Effector CD4-positive, alpha-beta T cell (primary cell): Measurements from ENCODE around the gene KIF26A.

ENCODE experiments used
- DNase-seq: peaks from one replicate; pipeline ENCODE4 v3.0.0-alpha.2; 2020

The KIF26A gene

GRCh38 chr14:104212206-104213095, 74.1 kb downstream of the KIF26A start:
- no peak for DNase-seq

GRCh38 chr14:104213301-104214034, 75.1 kb downstream of the KIF26A start:
- no peak for DNase-seq

GRCh38 chr14:104214431-104215218, 76.2 kb downstream of the KIF26A start:
- no peak for DNase-seq

GRCh38 chr14:104215706-104216334, 77.4 kb downstream of the KIF26A start:
- no peak for DNase-seq

- DNase-seq = no peak
These were observed 78.1 kb downstream of the KIF26A start for GRCh38 chr14:104216457-104216856.

DNA sequence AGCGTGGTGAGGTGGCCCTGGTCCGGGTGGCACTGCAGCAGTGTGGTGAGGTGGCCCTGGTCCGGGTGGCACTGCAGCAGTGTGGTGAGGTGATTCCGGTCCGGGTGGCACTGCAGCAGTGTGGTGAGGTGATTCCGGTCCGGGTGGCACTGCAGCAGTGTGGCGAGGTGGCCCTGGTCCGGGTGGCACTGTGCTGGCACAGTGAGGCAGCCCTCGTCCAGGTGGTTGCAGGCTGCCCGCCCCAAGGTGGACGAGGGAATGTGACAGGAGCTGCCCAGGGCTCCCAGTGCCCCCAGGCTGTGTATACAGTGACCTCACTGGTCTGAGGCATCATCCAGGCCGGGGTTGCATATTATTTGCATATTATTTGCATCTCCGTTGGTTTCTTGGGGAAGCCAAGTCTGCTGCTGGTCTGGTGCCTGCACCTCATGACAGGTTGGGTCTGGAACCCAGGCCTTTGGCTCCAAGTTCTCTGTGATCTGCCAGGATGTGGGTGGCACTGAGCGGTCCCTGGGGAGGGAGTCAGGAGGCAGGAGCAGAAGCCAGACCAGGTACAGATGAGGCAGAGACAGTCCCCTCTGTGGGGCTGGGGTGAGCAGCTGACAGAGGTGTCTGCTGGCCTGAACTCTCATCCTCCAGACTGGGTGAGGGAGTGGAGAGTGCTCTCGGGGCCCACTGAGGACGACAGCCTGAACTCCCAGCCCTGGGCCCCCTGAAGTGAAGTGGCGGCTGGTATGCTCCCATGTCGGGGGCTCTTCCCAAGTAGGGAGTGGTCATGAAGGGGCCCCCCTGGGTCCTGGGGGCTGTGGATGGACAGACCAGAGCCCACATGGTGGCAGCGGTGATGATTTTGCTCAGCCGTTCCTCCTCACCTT, 79.3 kb downstream of the KIF26A start:
- no peak for DNase-seq

GRCh38 chr14:104218361-104219180, 80.2 kb downstream of the KIF26A start:
- no peak for DNase-seq

GRCh38 chr14:104219731-104220214, 81.4 kb downstream of the KIF26A start:
- DNase-seq = no peak

GRCh38 chr14:104220215-104221070, 82.1 kb downstream of the KIF26A start:
- no peak for DNase-seq

DNA sequence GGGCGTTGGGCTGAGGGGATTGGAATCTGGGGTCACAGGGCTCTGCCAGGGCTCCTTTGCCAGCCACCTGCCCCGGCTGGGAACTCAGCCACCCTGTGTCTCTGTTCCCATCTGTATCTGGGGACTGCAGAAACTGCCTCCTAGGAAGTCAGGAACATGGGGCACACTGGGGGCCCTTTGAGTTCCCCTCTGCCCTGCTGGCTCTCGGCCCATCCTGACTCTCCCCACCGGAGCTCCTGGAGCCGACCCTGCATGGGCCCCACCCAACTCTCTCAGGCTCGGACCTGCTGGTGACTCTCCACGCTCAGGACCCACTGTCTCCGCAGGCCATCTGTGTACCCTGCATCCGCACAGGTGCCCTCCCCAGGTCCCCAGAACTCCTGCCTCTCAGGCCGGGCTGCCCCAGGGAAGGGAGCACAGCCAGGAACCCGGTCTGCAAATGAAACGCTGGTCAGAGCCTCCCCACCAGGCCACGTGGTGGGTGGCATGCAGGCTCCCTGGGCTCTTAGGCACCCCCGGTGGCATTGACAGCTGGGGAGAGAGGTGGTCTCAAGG, 82.8 kb downstream of the KIF26A start:
- no peak for DNase-seq

GRCh38 chr14:104221636-104222369, 83.4 kb downstream of the KIF26A start:
- no peak for DNase-seq

DNA sequence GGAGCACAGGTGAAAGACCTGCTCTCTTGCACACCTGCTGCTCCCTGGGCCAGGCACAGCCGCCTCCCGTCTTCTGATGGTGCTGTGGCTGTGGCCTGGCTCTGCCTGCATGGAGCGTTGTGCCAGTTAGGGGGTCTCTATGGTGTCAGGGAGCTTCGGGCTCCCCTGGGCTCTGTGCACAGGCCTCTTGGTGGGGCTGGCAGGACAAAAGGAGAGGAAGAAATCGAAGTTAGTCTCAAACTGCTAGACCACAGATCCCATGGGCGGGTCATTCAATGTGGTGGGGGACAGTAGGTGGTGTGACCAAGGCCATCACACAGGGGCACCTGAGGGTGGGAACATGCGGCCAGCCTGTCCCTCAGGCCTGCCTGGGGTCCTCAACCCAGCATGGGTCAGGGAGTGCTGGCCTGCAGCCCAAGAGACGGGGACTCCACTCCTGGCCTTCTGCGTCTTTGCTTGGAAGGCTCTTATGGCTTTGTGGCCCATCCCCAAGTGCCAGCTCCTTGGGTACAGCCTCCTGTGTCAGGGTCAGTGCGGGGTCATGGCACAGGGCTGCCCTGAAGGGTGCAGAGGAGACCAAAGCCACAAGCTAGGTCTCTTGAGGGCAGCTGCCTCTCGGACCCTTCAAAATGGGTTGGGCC, 84.1 kb downstream of the KIF26A start:
- no peak for DNase-seq

DNA sequence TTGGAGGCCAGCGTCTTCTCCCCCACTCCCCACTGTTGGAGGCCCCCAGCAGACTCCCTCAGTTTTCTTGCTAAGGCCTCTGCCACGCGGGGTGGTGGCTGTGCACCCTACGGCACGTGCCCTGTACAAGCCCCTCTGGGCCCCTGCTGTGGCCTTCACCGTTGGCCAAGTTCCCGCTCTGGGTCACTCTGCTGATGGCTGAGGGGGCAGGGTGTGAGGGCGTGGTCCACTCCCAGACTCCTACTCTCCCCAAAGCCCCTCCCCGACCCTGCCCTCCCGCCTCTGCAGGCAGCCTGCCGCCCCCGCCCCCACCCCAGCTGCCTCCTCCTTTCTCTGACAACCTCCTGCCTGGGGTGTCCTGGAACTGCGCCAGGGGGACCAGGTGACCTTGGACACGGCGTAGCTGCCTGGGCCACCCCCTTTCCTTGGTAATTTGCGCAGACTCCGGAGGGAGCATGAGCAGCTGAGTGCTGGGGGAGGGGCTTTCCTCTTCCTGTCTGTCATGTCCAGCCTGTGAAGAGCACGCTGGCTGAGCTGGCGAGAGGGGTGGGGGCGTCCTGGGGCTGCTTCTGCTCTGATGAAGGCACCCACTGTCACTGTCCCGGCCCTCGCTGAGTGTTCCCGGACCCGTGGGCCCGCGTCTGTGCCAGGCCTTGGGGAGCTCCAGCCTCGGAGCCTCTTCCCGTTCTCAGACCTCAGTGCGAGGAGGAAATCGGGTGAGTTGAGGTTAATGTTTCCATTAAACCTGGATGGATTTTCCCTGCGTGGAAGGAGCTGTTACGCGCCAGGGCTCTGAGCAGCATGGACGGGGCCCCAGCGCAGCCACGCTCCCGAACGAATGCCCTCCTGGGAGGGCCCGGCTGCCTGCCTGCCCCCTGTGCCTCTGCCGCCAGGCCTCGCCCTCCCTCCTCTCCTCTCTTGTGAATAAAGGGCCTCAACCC, 85.0 kb downstream of the KIF26A start:
- no peak for DNase-seq

DNA sequence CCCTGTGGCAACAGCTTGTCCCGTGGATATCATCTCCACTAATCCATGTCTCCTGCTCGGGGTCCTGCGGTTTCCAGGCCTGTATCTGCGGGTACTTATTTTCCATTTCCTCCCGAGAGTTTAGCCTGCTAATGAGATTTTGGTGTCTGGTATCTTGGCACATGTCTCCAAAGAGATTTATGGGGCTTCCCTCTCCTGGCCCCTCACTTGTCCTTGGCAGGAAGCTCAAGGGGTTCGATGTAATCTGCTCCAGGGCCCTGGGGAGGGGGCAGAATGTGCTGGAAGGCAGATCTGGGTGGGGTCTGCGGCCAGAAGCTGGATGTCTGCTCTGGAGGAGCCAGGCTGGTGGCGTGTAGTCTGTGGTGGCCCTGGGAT, 85.7 kb downstream of the KIF26A start:
- DNase-seq = no peak

DNA sequence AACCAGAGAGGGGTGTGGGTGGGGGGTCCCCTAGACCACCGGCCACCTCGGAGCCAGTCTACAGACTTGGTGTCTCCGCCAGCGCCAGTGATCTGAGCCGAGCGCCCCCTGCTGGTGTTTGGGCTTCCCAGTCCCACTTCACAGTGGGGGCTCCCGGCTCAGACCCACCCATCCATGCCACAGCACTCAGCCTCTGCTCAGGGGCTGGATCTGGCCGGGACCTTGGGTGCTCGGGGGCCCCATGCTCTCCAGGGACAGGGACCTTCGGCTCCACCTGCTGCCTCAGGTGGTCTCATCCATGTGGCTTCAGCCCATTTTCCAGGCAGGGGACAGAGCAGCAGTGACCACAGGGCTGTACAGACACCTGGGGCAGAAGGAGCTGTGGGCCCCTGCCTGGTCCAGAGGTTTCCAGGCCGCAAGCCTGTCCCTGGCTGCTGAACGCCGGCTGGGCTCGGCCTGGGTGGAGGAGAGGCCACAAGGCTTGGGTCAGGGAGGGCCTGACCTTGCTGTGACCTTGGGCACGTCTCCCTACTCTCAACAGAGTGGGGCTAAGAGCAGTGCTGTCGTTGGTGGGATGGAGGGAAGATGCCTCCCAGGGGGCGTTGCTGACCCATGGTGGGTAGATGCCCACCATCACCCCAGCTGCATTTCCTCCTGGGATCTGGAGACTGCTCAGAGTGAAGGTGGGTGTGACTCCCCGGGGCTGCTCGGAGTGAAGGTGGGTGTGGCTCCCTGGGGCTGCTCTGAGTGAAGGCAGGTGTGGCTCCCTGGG, 86.3 kb downstream of the KIF26A start:
- DNase-seq = peak; percentile 11
